HG03066 (cell line): ENCODE measurements around the gene PRR3.
"Not testable (repeated sequence)": the region's sequence is repeated elsewhere in the genome, so short reads cannot be mapped to it uniquely, and the experiment has no call there.

Experiments used
- ATAC-seq: cut with Tn5 transposase; IDR thresholded peaks from one replicate; pipeline ENCODE4 v1.9.1; 2021; ENCODE audit warnings: low read depth; ENCODE audit not compliant: unreplicated experiment

The PRR3 gene, protein sequence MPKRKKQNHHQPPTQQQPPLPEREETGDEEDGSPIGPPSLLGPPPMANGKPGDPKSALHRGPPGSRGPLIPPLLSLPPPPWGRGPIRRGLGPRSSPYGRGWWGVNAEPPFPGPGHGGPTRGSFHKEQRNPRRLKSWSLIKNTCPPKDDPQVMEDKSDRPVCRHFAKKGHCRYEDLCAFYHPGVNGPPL

DNA sequence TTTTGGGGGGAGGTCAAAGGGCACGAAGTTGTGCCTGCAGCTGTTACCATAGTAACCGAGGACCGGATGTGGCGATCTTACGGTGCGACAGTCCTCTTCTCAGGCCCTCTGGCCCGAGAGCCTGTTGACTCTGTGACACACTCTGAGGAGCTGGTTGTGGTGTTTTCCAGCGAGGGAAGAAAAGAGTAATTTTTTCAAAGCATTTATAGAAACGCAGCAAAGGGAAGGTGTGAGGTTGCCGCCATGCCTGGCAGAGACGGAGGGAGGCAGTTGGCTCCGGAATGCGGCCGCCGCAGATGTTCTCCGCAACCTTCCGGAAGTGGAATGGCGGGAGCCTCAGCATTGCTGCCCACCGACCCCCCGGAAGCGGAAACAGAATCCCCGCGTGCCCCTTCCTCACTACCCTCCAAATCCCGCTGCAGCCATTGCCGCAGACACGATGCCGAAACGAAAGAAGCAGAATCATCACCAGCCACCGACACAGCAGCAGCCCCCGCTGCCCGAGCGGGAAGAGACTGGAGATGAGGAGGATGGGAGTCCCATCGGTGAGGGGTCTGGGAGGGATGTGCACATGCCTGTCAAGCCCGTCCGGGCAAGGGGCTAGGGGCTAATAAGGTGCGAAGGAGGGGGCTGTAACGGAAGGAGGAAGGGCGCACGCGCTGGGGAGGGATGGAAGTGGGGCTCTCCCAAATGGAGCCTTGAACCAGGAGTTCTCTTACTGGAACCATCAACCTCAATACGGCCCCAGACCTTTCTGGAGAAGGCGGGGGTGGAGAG, at the start of gene PRR3:
Gene PRR3 (plus strand): TSS at position 390 of the 777 bp plus-strand sequence. CDS start 50 bp downstream, at position 440.
- ATAC-seq: peak; percentile 59

DNA sequence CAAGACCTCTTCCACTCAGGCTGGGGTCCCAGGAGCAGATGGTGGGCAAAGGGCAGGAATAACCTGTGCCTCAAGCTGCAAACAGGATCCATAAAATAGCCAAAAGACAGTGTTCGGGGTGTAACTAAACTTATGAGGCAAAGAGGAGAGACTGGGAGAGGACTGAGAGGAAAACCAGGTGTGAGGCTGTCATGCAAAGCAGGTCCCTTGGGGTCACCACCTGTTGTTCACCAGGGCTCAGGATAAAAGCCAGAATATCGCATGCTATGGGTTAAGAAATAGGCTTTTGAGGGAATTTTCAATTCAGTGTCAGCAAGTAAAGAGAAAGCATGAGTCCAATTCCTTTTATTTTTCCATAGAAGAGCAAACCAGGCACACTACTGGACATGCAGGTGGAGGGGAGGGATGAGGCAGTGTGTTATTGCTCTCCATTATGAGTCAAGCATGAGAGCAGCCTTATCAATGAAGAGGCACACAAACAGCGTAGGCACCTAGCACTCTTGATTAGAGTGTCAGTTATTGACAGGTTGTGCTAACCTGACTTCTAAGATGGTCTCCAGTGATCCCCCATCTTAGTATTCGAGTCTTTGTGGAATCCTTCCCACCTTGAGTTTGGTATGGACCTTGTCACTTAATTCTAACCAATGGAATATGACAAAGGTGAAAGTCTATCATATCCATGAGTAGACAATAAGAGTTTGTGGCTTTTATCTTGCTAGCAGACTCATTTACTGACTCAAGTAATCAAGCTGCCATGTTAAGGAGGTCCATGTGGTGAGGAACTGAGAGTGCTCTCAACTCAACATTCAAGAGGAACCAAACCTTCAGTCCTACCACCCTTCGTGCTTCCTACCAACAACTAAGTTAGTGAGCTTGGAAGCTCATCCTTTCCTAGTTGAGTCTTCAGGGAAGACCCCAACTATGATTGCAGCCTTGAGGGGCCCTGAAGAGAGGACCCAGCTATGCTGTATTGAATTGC, 49.0 kb upstream of the PRR3 start:
- no peak for ATAC-seq

DNA sequence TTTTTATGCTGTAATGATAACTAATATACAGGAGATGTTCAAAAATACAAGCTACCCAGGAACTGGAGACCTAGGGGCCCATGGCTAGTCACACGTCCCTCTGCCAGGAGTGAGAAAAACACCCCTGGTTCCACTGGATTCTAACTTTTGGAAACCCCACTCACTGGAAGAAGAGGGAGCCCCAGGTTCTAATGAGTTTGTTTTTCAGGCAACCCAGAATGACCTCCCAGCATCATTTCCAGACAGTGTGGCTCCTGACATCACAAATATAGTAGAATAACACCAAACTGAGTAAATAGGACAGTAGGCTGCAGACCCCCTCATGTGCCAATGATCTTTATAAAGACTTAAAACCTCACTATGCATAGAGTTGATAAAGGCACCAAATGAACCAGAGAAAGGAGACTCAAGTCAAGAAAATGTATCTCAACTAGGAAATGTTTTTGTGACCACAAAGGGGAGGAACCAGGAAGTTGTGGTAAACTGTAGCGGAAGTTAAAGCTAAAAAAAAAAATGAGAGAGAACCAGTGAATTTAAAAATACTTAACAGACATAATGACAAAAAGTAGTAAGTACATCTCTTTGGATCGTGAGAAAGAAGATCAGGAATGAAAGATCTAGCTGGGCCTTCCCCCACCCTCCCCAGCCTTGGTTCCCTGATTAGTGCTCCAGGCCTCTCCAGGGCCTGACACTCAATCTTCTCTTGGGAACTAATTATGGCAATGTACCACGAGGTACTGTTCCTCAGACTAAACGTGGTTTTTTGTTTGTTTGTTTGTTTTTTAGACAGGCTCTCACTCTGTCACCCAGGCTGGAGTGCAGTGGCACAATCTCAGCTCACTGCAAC, 48.0 kb upstream of the PRR3 start:
- no peak for ATAC-seq

DNA sequence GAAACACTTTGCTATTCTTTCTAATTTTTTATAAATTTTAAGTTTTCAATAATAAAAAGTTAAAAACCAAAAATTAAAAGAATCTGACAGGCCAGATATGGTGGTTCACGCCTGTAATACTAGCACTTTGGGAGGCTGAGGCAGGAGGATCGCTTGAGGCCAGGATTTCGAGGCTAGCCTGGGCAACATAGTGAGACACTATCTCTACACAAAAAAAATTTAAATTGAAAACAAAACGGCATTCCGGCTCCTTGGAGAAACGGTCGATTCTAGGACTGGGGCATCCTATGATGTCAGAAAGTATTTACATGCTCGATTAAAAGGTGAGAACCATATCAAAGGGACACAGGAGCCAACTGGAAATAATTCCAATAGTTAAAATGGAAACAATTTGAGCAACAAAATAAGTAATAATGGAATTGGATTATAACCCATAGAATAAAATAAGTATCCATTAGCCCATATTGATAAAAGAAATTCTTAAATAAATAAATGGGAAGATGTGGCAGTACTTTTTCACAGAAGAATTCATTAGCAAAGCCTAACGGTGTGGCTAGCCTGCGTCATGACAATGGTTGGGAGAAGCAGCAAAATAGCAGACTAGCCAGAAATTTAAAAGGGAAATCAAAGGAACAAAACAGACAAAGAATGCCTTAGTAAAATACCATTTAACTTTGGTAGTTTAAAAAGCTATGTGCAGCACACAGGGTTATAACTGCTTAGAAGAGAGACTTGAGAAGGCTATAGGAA, 46.5 kb upstream of the PRR3 start:
- ATAC-seq: no peak

DNA sequence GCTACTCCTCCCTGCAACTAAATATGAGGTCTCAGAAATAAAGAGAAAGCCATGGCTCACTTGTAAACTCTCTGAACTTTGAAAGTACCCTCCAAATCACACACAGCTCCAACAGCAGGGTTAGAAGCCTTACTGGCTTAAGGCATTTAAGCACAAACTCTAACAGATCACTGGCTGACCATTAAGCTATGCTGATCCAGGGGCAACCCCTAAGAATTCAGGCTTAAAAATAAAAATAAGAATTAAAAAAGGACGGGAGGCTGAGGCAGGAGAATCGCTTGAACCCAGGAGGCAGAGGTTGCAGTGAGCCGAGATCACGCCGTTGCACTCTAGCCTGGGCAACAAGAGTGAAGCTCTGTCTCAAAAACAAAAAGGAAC, 45.9 kb upstream of the PRR3 start:
- no peak for ATAC-seq

DNA sequence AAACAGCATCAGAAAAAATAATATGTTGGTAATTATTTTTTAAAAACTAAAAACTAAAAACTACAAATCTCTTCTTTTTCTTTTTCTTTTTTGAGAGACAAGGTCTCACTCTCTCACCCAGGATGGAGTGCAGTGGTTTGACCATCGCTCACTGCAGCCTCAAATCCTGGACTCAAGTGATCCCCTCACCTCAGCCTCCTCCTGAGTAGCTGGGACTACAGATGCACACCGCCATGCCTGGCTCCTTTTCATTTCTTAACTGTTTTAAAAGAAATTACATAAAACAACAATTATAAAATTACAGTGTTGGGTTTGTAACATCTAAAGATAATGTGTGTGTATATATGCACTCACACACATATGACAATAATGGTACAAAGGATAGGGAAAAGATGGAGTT, 43.6 kb upstream of the PRR3 start:
- no peak for ATAC-seq

DNA sequence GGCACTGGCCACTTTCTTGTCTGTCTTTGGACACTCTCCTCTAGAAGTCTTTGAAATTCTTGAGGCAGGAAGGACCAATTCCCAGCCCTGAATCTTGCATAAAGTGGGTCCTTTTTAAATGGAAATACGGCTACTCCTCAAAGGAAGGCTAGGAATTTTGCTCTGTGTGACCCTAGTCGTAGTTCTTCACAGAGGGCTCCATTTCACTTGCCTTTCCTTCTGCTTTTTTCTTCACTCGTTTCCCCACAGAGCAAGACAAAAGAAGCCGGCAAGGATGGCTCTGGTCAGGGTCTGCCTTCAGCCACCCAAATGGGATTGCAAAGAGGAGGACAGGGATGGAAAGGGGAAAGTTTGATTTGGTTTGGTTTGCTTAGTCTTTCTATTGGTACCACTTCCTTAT, 42.0 kb upstream of the PRR3 start:
- ATAC-seq: no peak

DNA sequence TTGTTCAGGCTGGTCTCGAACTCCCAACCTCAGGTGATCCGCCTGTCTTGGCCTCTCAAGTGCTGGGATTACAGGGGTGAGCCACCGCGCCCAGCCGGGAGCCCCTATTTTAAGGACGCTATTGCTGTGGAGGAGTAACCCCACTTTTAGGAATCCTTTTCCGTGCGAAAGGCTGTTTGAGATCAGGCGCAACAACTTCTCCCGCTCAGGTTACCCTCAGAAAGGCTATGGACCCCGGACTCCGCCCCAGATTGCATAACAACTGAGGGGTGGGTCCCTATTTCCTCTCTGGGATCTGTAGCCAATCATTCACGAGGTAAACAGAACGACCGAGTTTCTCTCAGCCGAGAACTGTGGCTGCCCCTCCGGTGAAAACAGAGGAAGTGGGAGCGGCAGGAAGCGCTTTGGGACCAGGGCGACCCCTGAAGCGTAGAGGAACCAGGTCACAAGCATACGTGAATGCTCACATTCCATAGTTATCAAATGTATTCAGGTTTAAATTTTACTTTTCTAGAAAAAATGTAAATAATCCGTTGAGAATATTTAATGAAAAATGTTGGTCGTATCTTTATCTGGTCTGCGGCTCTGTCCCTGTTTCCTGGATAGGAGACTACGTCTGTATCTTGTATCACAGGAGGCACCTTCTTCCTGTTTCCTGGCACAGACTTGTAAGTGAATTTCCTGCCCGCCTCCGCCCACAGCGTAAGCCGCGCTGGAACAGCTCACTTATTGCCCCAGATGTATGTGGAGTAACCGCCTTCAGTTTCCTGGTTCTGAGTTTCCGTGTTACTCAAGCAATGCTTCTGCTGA, 40.9 kb upstream of the PRR3 start:
- peak; percentile 77 for ATAC-seq

DNA sequence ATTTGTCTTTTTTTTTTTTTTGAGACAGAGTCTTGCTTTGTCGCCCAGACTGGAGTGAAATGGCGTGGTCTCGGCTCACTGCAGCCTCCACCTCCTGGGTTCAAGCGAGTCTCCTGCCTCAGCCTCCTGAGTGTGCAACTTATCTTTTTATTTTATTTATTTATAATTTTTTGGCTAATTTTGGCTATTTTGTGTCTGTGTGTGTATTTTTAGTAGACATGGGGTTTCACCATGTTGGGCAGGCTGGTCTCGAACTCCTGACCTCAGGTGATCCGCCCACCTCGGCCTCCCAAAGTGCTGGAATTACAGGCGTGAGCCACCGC, 40.4 kb upstream of the PRR3 start:
- ATAC-seq: not testable (repeated sequence)

DNA sequence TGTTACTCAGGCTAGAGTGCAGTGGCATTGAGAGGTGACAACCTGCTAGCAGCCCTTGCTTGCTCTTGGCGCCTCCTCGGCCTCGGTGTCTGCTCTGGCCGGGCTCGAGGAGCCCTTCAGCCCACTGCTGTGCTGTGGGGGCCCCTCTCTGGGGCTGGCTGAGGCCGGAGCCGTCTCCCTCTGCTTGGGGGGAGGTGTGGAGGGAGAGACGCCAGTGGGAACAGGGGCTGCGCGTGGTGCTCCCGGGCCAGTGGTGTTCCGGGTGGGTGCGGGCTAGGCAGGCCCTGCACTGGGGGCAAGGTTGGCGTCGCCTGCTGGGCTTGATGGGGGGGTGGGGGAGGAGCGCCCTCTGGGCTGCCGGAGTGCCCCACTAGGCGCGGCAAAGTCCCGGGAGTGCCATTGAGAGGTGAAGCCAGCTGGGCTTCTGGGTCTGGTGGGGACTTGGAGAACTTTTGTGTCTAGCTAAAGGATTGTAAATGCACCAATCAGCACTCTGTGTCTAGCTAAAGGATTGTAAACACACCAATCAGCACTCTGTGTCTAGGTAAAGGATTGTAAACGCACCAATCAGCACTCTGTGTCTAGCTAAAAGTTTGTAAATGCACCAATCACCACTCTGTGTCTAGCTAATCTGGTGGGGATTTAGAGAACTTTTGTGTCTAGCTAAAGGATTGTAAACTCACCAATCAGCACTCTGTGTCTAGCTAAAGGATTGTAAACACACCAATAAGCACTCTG, 39.2 kb upstream of the PRR3 start:
- not testable (repeated sequence) for ATAC-seq

DNA sequence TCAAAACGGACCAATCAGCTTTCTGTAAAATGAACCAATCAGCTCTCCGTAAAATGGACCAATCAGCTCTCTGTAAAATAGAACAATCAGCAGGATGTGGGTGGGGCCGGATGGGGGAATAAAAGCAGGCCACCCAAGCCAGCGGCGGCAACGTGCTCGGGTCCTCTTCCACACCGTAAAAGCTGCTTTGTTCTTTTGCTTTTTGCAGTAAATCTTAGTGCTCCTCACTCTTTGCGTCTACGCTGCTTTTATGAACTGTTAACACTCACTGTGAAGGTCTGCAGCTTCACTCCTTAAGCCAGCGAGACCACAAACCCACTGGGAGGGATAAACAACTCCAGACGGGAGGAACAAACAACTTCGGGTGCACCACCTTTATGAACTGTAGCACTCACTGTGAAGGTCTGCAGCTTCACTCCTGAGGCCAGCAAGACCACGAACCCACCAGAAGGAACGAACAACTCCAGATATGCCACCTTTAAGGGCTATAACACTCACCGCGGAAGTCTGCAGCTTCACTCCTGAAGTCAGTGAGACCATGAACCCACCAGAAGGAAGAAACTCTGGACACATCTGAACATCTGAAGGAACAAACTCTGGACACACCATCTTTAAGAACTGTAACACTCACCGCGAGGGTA, 38.5 kb upstream of the PRR3 start:
- not testable (repeated sequence) for ATAC-seq

DNA sequence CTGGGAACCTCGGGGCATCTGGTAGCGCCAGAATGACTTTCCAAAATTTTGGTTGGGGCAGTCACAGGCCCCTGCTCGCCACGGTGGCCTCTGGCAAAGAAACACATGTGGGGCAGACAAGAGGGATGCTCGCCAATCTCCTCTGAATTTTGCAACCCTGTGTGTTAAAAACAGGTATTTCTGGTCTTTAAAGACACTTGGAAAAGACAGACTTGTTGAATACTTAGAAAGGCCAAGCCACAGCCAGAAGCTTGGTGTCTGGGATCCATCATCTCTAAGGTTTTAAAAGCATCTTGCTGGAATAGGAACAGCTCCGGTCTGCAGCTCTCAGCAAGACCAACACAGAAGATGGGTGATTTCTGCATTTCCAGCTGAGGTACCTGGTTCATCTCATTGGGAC, 36.6 kb upstream of the PRR3 start:
- ATAC-seq: no peak

DNA sequence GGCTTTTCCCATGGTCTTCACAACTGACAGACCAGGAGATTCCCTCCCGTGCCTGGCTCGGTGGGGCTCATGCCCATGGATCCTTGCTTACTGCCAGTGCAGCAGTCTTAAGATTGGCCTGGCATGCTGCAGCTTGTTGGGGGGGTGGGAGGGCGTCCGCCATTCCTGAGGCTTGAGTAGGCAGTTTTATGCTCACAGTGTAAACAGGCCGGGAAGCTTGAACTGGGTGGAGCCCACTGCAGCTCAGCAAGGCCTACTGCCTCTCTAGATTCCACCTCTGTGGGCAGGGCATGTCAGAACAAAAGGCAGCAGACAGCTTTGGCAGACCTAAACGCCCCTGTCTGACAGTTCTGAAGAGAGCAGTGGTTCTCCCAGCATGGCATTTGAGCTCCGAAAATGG, 36.0 kb upstream of the PRR3 start:
- not testable (repeated sequence) for ATAC-seq

DNA sequence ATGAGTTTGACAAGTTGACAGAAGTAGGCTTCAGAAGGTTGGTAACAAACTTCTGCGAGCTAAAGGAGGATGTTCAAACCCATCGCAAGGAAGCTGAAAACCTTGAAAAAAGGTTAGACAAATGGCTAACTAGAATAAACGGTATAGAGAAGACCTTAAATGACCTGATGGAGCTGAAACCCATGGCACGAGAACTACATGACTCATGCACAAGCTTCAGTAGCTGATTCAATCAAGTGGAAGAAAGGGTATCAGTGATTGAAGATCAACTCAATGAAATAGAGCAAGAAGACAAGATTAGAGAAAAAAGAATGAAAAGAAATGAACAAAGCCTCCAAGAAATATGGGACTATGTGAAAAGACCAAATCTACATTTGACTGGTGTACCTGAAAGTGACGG, 35.1 kb upstream of the PRR3 start:
- ATAC-seq: not testable (repeated sequence)

DNA sequence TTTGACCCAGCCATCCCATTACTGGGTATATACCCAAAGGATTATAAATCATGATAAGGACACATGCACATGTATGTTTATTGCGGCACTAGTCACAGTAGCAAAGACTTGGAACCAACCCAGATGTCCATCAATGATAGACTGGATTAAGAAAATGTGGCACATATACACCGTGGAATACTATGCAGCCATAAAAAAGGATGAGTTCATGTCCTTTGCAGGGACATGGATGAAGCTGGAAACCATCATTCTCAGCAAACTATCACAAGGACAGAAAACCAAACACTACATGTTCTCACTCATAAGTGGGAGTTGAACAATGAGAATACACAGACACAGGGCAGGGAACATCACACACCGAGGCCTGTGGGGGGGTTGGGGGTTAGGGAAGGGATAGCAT, 30.7 kb upstream of the PRR3 start:
- ATAC-seq: not testable (repeated sequence)

DNA sequence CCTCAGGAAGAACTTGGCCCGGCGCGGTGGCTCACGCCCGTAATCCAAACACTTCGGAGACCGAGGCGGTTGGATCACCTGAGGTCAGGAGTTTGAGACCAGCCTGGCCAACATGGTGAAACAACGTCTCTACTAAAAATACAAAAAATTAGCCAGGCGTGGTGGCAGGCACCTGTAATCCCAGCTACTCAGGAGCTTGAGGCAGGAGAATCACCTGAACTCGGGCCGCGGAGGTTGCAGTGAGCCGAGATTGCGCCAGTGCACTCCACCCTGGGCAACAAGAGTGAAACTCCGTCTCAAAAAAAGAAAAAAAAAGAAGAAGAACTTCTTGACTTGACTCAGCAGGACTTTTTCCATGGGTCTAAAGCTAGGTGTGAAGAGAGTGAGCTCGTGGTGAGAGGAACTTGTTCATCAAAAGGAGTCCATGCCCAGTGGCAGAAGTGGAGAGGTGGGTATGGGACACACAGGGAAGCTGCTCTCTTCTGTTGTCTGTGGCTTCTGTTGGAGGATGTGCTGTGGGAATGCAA, 27.7 kb upstream of the PRR3 start:
- ATAC-seq: not testable (repeated sequence)

DNA sequence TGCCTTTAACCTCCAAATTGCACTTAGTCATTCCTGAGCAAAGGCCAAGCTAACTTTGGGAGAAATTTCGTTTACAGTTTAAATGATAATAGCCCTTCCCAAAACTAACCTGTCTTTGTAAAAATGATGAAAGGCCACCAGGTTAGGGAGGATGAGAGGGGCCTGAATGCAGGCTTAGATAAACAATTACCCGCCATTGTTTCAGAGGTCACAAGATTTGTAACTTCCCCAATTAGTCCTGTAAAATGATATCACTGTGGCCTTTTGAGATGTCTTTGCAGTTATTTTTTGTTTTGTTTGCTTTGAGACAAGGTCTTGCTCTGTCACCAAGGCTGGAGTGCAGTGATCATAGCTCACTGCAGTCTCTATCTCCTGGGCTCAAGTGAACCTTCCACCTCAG, 27.1 kb upstream of the PRR3 start:
- ATAC-seq: no peak
